ENCODE results near the gene MISP.

GRCh38 chr19:709196-709964 lies 41.5 kb upstream of the MISP start:
- TF ChIP-seq RAD21 (IDR thresholded peaks at IDR 0.05; ENCODE audit: low read depth) (no peak), TAF1 (IDR thresholded peaks at IDR 0.05; ENCODE audit: low read depth) (no peak)
